Activated CD8-positive, alpha-beta T cell treated with anti-CD3 and anti-CD28 coated beads for 36 hours (primary cell): ENCODE data around the gene SH3BP4. TPM values are rescaled to one million over a fixed set of nuclear protein-coding genes. Genes with fewer than 3 reads are reported as not detected.

Source experiments
- ATAC-seq: fragments of 200-7000 bp; cut with Tn5 transposase; one replicate; pipeline ENCODE4 v1.10.0; 2021; ENCODE audit warnings: mild to moderate bottlenecking, moderate library complexity
- CTCF ChIA-PET: fragments of 350-600 bp; sonication (Branson Sonifier 250); formaldehyde crosslinking; loops from one replicate; lab custom pipeline; 2021; ENCODE audit warnings: antibody characterized with exemption; lab: Charles Lee
- POLR2A ChIA-PET: fragments of 350-600 bp; sonication (Branson Sonifier 250); formaldehyde crosslinking; loops from one replicate; lab custom pipeline; 2021; ENCODE audit warnings: antibody characterized with exemption; lab: Charles Lee
- DNase-seq: peaks from one replicate; pipeline ENCODE4 v3.0.0-alpha.2; 2020
- H3K27ac Mint-ChIP-seq: one replicate; pipeline ENCODE4 v1.8.0; 2021; ENCODE audit warnings: mild to moderate bottlenecking, mixed read lengths
- H3K27me3 Mint-ChIP-seq: one replicate; pipeline ENCODE4 v1.8.0; 2021; ENCODE audit warnings: mixed read lengths
- H3K36me3 Mint-ChIP-seq: one replicate; pipeline ENCODE4 v1.8.0; 2021; ENCODE audit warnings: low read depth, mixed read lengths
- H3K4me1 Mint-ChIP-seq: one replicate; pipeline ENCODE4 v1.8.0; 2021; ENCODE audit warnings: low read depth, mixed read lengths
- H3K4me3 Mint-ChIP-seq: one replicate; pipeline ENCODE4 v1.8.0; 2021; ENCODE audit warnings: mild to moderate bottlenecking, moderate library complexity, mixed read lengths
- H3K9me3 Mint-ChIP-seq: one replicate; pipeline ENCODE4 v1.8.0; 2021; ENCODE audit warnings: mixed read lengths
- CTCF ChIP-seq: fragments of 200-600 bp; IDR thresholded peaks from one replicate; pipeline ENCODE4 v1.8.0; 2022; ENCODE audit warnings: antibody characterized with exemption, mild to moderate bottlenecking
- intact Hi-C: fragments of 100-400 bp; cut with micrococcal nuclease; formaldehyde crosslinking; loops from one replicate; pipeline ENCODE4 v1.10.0; 2022
- total RNA-seq, 2 experiments: library from RNA; stranded (reverse); gene quantifications; one replicate each; pipeline ENCODE4 v1.2.3, GENCODE V29; 2021

SH3BP4 gene
- total RNA-seq, 2 experiments from 2014 or later: 0.14 to 0.54 TPM

- no peak for TF ChIP-seq CTCF
- Mint-ChIP-seq H3K9me3 (no peaks in the 10 kb centered on the region), H3K27me3 (peaks cover 3% of the 10 kb centered on the region), H3K4me3 (no peak overlapping the region), H3K4me1 (no peaks in the 10 kb centered on the region), H3K27ac (no peak overlapping the region), H3K36me3 (no peaks in the 10 kb centered on the region)
- no peak for DNase-seq
- ATAC-seq: no peak
- CTCF ChIA-PET: no interaction called here
- POLR2A ChIA-PET: no interaction called here
- intact Hi-C loops: no loop called here
Observed at GRCh38 chr2:235097196-235097595, 145.4 kb downstream of the SH3BP4 start.

- H3K27ac Mint-ChIP-seq: no peak overlapping the region
- intact Hi-C loops: no loop called here
- CTCF ChIA-PET: no interaction called here
- no peak for TF ChIP-seq CTCF
- no peaks in the 10 kb centered on the region for H3K4me1 Mint-ChIP-seq
- no peak for DNase-seq
- POLR2A ChIA-PET: no interaction called here
- H3K4me3 Mint-ChIP-seq: no peak overlapping the region
- no peaks in the 10 kb centered on the region for H3K9me3 Mint-ChIP-seq
- H3K27me3 Mint-ChIP-seq: peaks cover 3% of the 10 kb centered on the region
- ATAC-seq: no peak
- H3K36me3 Mint-ChIP-seq: no peaks in the 10 kb centered on the region
Observed at GRCh38 chr2:235098269-235098668, 146.5 kb downstream of the SH3BP4 start.

GRCh38 chr2:235098736-235099494, 147.1 kb downstream of the SH3BP4 start:
- TF ChIP-seq CTCF: no peak
- Mint-ChIP-seq H3K4me1 (no peaks in the 10 kb centered on the region), H3K27ac (no peak overlapping the region), H3K9me3 (no peaks in the 10 kb centered on the region), H3K4me3 (no peak overlapping the region), H3K36me3 (no peaks in the 10 kb centered on the region), H3K27me3 (peaks cover 1% of the 10 kb centered on the region)
- ChIA-PET POLR2A (no interaction called here), CTCF (no interaction called here)
- intact Hi-C loops: no loop called here
- ATAC-seq: no peak
- DNase-seq: no peak

DNA sequence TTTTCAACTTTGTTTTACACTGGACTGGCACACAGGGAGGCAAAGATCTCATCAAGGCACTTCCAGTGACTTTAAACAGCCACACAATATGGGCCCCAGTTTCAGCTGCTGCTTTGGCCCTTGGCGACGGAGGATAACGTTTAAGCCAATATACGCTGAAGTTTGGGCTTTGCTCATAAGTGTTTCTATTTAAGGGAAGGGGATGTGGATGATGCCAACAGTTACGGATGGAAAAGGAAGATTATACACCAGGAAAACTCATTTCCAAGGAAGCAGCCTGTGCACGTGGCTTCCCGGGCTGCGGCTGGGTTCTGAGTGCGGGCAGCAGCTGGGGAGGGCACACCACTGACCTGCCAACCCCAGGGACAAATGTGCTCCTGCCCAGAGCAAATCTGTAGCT, 151.1 kb downstream of the SH3BP4 start:
- intact Hi-C loops: no loop called here
- Mint-ChIP-seq H3K36me3 (no peaks in the 10 kb centered on the region), H3K27ac (no peak overlapping the region), H3K9me3 (no peaks in the 10 kb centered on the region), H3K27me3 (no peaks in the 10 kb centered on the region), H3K4me3 (no peak overlapping the region), H3K4me1 (no peaks in the 10 kb centered on the region)
- ATAC-seq (no peak), DNase-seq (no peak)
- no peak for TF ChIP-seq CTCF
- CTCF ChIA-PET: no interaction called here
- POLR2A ChIA-PET: no interaction called here
